Activated CD8-positive, alpha-beta T cell treated with anti-CD3 and anti-CD28 coated beads for 36 hours (primary cell): Measurements from ENCODE around the gene ZC3HAV1L. TPM values are rescaled to one million over a fixed set of nuclear protein-coding genes. Genes with fewer than 3 reads are reported as not detected.
"Not testable (repeated sequence)": the region's sequence is repeated elsewhere in the genome, so short reads cannot be mapped to it uniquely, and the experiment has no call there.

Experiments used
- ATAC-seq: fragments of 200-7000 bp; cut with Tn5 transposase; one replicate; pipeline ENCODE4 v1.10.0; 2021; ENCODE audit warnings: mild to moderate bottlenecking, moderate library complexity
- CTCF ChIA-PET: fragments of 350-600 bp; sonication (Branson Sonifier 250); formaldehyde crosslinking; loops from one replicate; lab custom pipeline; 2021; ENCODE audit warnings: antibody characterized with exemption; lab: Charles Lee
- POLR2A ChIA-PET: fragments of 350-600 bp; sonication (Branson Sonifier 250); formaldehyde crosslinking; loops from one replicate; lab custom pipeline; 2021; ENCODE audit warnings: antibody characterized with exemption; lab: Charles Lee
- DNase-seq: peaks from one replicate; pipeline ENCODE4 v3.0.0-alpha.2; 2020
- H3K27ac Mint-ChIP-seq: one replicate; pipeline ENCODE4 v1.8.0; 2021; ENCODE audit warnings: mild to moderate bottlenecking, mixed read lengths
- H3K27me3 Mint-ChIP-seq: one replicate; pipeline ENCODE4 v1.8.0; 2021; ENCODE audit warnings: mixed read lengths
- H3K36me3 Mint-ChIP-seq: one replicate; pipeline ENCODE4 v1.8.0; 2021; ENCODE audit warnings: low read depth, mixed read lengths
- H3K4me1 Mint-ChIP-seq: one replicate; pipeline ENCODE4 v1.8.0; 2021; ENCODE audit warnings: low read depth, mixed read lengths
- H3K4me3 Mint-ChIP-seq: one replicate; pipeline ENCODE4 v1.8.0; 2021; ENCODE audit warnings: mild to moderate bottlenecking, moderate library complexity, mixed read lengths
- H3K9me3 Mint-ChIP-seq: one replicate; pipeline ENCODE4 v1.8.0; 2021; ENCODE audit warnings: mixed read lengths
- intact Hi-C: fragments of 100-400 bp; cut with micrococcal nuclease; formaldehyde crosslinking; loops from one replicate; pipeline ENCODE4 v1.10.0; 2022
- total RNA-seq, 2 experiments: library from RNA; stranded (reverse); gene quantifications; one replicate each; pipeline ENCODE4 v1.2.3, GENCODE V29; 2021
- TF ChIP-seq, protein P1 (sequence below): fragments of 200-600 bp; IDR thresholded peaks from one replicate; pipeline ENCODE4 v1.8.0; 2022; ENCODE audit warnings: antibody characterized with exemption, mild to moderate bottlenecking

Gene ZC3HAV1L
- total RNA-seq, 2 experiments from 2014 or later, result 19.9 TPM

DNA sequence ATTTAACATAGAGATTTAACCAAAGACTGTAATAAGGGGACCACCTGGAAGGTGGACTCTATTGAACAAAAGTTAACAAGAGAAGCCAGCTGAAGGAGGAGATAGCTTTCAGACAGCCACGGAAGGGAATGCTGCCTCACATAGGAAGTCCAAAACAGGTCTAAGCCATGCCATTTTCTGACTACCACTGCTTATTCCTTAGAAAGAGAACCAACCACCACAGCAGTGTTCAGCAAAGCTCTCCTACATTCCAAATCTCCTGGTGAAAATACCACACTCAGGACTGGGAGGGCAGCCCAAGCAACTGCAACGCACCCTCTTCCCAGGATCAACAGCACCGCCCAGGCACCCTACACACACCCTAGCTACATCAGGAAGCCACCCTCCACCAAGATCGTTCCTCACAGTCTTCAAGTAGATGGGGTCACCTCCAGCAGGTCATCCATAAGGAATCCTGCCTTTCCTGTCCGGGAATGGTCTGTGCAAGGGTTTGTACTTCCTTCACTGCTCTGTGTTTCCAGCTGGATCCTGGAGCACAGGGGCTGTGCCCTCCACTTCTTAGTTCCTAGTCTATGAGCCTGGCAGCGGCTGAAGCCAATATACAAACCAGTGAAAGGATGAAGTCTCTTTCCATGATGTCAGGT, 57.2 kb downstream of the ZC3HAV1L start:
- ChIA-PET CTCF (interaction anchor here (1.3 to 5.0 kb wide), 4 partner anchors 8 to 92 kb away, joined by 3 to 44 read pairs (median 6); no protein-coding TSS in a partner anchor), POLR2A (no interaction called here)
- no peaks in the 10 kb centered on the region for H3K9me3 Mint-ChIP-seq
- no peaks in the 10 kb centered on the region for H3K36me3 Mint-ChIP-seq
- H3K4me1 Mint-ChIP-seq, result peaks cover 16% of the 10 kb centered on the region
- intact Hi-C loops, result no loop called here
- no peak for ATAC-seq
- TF ChIP-seq, protein P1, sequence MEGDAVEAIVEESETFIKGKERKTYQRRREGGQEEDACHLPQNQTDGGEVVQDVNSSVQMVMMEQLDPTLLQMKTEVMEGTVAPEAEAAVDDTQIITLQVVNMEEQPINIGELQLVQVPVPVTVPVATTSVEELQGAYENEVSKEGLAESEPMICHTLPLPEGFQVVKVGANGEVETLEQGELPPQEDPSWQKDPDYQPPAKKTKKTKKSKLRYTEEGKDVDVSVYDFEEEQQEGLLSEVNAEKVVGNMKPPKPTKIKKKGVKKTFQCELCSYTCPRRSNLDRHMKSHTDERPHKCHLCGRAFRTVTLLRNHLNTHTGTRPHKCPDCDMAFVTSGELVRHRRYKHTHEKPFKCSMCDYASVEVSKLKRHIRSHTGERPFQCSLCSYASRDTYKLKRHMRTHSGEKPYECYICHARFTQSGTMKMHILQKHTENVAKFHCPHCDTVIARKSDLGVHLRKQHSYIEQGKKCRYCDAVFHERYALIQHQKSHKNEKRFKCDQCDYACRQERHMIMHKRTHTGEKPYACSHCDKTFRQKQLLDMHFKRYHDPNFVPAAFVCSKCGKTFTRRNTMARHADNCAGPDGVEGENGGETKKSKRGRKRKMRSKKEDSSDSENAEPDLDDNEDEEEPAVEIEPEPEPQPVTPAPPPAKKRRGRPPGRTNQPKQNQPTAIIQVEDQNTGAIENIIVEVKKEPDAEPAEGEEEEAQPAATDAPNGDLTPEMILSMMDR, result no peak
- no peak for DNase-seq
- H3K27ac Mint-ChIP-seq, result no peak overlapping the region
- no peak overlapping the region for H3K4me3 Mint-ChIP-seq
- peaks cover 36% of the 10 kb centered on the region for H3K27me3 Mint-ChIP-seq

DNA sequence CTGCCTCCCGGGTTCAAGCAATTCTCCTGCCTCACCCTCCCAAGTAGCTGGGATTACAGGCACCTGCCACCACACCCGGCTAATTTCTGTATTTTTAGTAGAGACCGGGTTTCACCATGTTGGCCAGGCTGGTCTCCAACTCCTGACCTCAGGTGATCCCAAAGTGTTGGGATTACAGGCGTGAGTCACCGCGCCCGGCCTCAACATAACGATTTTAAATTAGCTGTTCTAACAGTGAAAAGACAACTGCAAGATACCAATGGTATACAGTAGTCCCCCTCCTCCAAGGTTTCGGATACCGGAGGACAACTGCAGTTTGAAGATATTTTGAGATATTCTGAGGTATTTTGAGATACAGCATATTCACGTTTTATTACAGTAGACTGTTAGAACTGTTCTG, 59.7 kb downstream of the ZC3HAV1L start:
- H3K36me3 Mint-ChIP-seq, POLR2A ChIA-PET, H3K9me3 Mint-ChIP-seq, H3K27ac Mint-ChIP-seq, DNase-seq, H3K4me3 Mint-ChIP-seq, intact Hi-C loops, ATAC-seq: not testable (repeated sequence)
- H3K4me1 Mint-ChIP-seq, result peaks cover 11% of the 10 kb centered on the region
- CTCF ChIA-PET, result interaction anchor here (0.5 kb wide), 1 partner anchor 50 kb away, joined by 3 read pairs; no protein-coding TSS in a partner anchor
- peaks cover 32% of the 10 kb centered on the region for H3K27me3 Mint-ChIP-seq

Other genes with a start within 250 kb of the ZC3HAV1L start
- gene TMEM213, start 238.0 kb downstream of the ZC3HAV1L start, total RNA-seq, result not detected
- gene ATP6V0A4, start 237.8 kb downstream of the ZC3HAV1L start, total RNA-seq, result not detected
- 1 to 10 TPM; 1.3 to 1.5 TPM for gene KIAA1549, start 54.7 kb downstream of the ZC3HAV1L start, total RNA-seq
- 100 to 1,000 TPM; 125 to 128 TPM for gene ZC3HAV1, start 73.7 kb upstream of the ZC3HAV1L start, total RNA-seq
- 1 to 10 TPM; 7.0 to 7.6 TPM for gene UBN2, start 195.2 kb upstream of the ZC3HAV1L start, total RNA-seq